Ishikawa (cell line): Measurements from ENCODE around the gene NRG4.

Experiments used
- CEBPB ChIP-seq: IDR thresholded peaks from 2 replicates; pipeline ENCODE4 v1.6.1; 2012
- FOXM1 ChIP-seq: IDR thresholded peaks from 2 replicates; pipeline ENCODE4 v1.6.1; 2012; ENCODE audit warnings: low read depth, borderline replicate concordance
- MAX ChIP-seq: IDR thresholded peaks from 2 replicates; pipeline ENCODE4 v1.6.1; 2012
- NFIC ChIP-seq: IDR thresholded peaks from 2 replicates; pipeline ENCODE4 v1.6.1; 2012
- TCF12 ChIP-seq: IDR thresholded peaks from 2 replicates; pipeline ENCODE4 v1.6.1; 2012; ENCODE audit warnings: low read depth
- ZBTB7A ChIP-seq: IDR thresholded peaks from 2 replicates; pipeline ENCODE4 v1.6.1; 2012; ENCODE audit warnings: low read depth

GRCh38 chr15:75927601-75928000, 84.6 kb downstream of the NRG4 start:
- TF ChIP-seq CEBPB = no peak
- no peak for TF ChIP-seq TCF12
- TF ChIP-seq ZBTB7A = no peak
- no peak for TF ChIP-seq NFIC
- TF ChIP-seq FOXM1 = no peak
- TF ChIP-seq MAX = no peak
